Natural killer cell (primary cell): ENCODE measurements around the gene PHKG2. TPM values are rescaled to one million over a fixed set of nuclear protein-coding genes. Genes with fewer than 3 reads are reported as not detected.
A peak's percentile ranks its signal among the peaks of the same experiment; 100 is the strongest.

Experiments
- ATAC-seq, 3 donors: fragments of 150-1000 bp in 2 of 3; fragments of 200-7000 bp in 1 of 3; cut with Tn5 transposase; 1 replicate in 1 of 3; 2 replicates in 2 of 3; pipeline ENCODE4 v1.10.0; 2021; ENCODE audit warnings: mild to moderate bottlenecking in 2 of 3, moderate library complexity in 2 of 3
- DNase-seq, 2 donors: peaks; one replicate each; pipeline versions ENCODE4 v3.0.0 to v3.0.0-alpha.2; 2013 to 2021; ENCODE audit warnings: mixed read lengths in 1 of 2
- H3K27ac ChIP-seq: one replicate; pipeline ENCODE4 v1.5.1; 2013; ENCODE audit warnings: mild to moderate bottlenecking, low read length
- H3K27me3 ChIP-seq: one replicate; pipeline ENCODE4 v1.6.1; 2013; ENCODE audit warnings: low read length; ENCODE audit not compliant: control insufficient read depth, insufficient read depth
- H3K36me3 ChIP-seq: one replicate; pipeline ENCODE4 v1.6.1; 2013; ENCODE audit warnings: low read length; ENCODE audit not compliant: control insufficient read depth, insufficient read depth
- H3K4me1 ChIP-seq: one replicate; pipeline ENCODE4 v1.6.1; 2013; ENCODE audit warnings: low read length; ENCODE audit not compliant: control insufficient read depth, insufficient read depth
- H3K4me3 ChIP-seq: one replicate; pipeline ENCODE4 v1.5.1; 2013; ENCODE audit warnings: low read length
- H3K9me3 ChIP-seq: one replicate; pipeline ENCODE4 v1.6.1; 2013; ENCODE audit warnings: low read length; ENCODE audit not compliant: control insufficient read depth, insufficient read depth
- H3K27ac Mint-ChIP-seq, 2 donors: one replicate each; pipeline ENCODE4 v1.8.0; 2022; ENCODE audit warnings: mild to moderate bottlenecking in 2 of 2, mixed read lengths in 2 of 2, moderate library complexity in 1 of 2
- H3K27me3 Mint-ChIP-seq, 2 donors: one replicate each; pipeline ENCODE4 v1.8.0; 2022; ENCODE audit warnings: low read depth in 2 of 2, mixed read lengths in 2 of 2
- H3K36me3 Mint-ChIP-seq: one replicate; pipeline ENCODE4 v1.8.0; 2022; ENCODE audit warnings: mixed read lengths
- H3K4me1 Mint-ChIP-seq, 2 donors: one replicate each; pipeline ENCODE4 v1.8.0; 2022; ENCODE audit warnings: mixed read lengths in 2 of 2
- H3K4me3 Mint-ChIP-seq: one replicate; pipeline ENCODE4 v1.8.0; 2022; ENCODE audit warnings: mild to moderate bottlenecking, moderate library complexity, mixed read lengths
- H3K9me3 Mint-ChIP-seq, 2 donors: one replicate each; pipeline ENCODE4 v1.8.0; 2022; ENCODE audit warnings: mixed read lengths in 2 of 2
- CTCF ChIP-seq: fragments of 200-600 bp; IDR thresholded peaks from one replicate; pipeline ENCODE4 v1.8.0; 2022; ENCODE audit warnings: antibody characterized with exemption
- WGBS: methylation state at CpG from one replicate; pipeline ENCODE4 v1.1.7; 2013; ENCODE audit warnings: missing lambda C conversion rate; ENCODE audit not compliant: insufficient coverage; 5-methylcytosine and 5-hydroxymethylcytosine counted together
- intact Hi-C: fragments of 100-400 bp; cut with micrococcal nuclease; formaldehyde crosslinking; loops from one replicate; pipeline ENCODE4 v1.14.2; 2022
- total RNA-seq, 4 donors: library from RNA; stranded (reverse); fragments of 120-200 nt in 1 of 4; gene quantifications; one replicate each; pipeline versions ENCODE4 v1.2.3 to v1.2.4, GENCODE V29; 2013 to 2022

PHKG2 gene
- total RNA-seq, 3 donors from 2014 or later (not counting 1 experiment from before 2014, with no cell fraction given): 50.5 to 86.1 (median 64.8) TPM

- no peaks in the 10 kb centered on the region for H3K27me3 Mint-ChIP-seq
- WGBS: 98% methylated on average over 4 of the region's 6 CpGs
Measured at GRCh38 chr16:30728321-30728720, 19.9 kb upstream of the PHKG2 start.

GRCh38 chr16:30728899-30729672, 19.1 kb upstream of the PHKG2 start:
- Mint-ChIP-seq H3K9me3 (no peaks in the 10 kb centered on the region), H3K27me3 (no peaks in the 10 kb centered on the region), H3K27ac (peak overlapping the region in 1 of 2 donors; percentile 70), H3K4me3 (no peak overlapping the region), H3K4me1 (peaks cover 0 to 9% of the 10 kb centered on the region in 2 donors), H3K36me3 (peaks cover 6% of the 10 kb centered on the region)
- DNase-seq (no peak), ATAC-seq (no peak)
- TF ChIP-seq CTCF: no peak
- Histone ChIP-seq H3K27ac (no peak overlapping the region), H3K4me1 (peaks cover 4% of the 10 kb centered on the region), H3K36me3 (peaks cover 65% of the 10 kb centered on the region), H3K9me3 (no peaks in the 10 kb centered on the region), H3K27me3 (no peaks in the 10 kb centered on the region), H3K4me3 (no peak overlapping the region)
- WGBS: 88% methylated on average over 16 of the region's 17 CpGs
- intact Hi-C loops: no loop called here

More at GRCh38 chr16:30728321-30728720, 19.9 kb upstream of the PHKG2 start:
- peaks cover 65% of the 10 kb centered on the region for H3K36me3 ChIP-seq
- H3K27me3 ChIP-seq: no peaks in the 10 kb centered on the region
- no peaks in the 10 kb centered on the region for H3K9me3 ChIP-seq
- H3K36me3 Mint-ChIP-seq: peaks cover 7% of the 10 kb centered on the region
- H3K4me3 ChIP-seq: no peak overlapping the region
- H3K9me3 Mint-ChIP-seq: no peaks in the 10 kb centered on the region
- no peak for TF ChIP-seq CTCF
- no peak for ATAC-seq
- intact Hi-C loops: no loop called here
- peak overlapping the region in 1 of 2 donors; percentile 58 for H3K27ac Mint-ChIP-seq
- no peak for DNase-seq
- H3K4me1 Mint-ChIP-seq: peaks cover 0 to 10% of the 10 kb centered on the region in 2 donors
- H3K4me1 ChIP-seq: peaks cover 4% of the 10 kb centered on the region
- no peak overlapping the region for H3K27ac ChIP-seq
- no peak overlapping the region for H3K4me3 Mint-ChIP-seq

- Histone ChIP-seq H3K9me3 (no peaks in the 10 kb centered on the region), H3K27ac (no peak overlapping the region), H3K27me3 (no peaks in the 10 kb centered on the region), H3K4me3 (no peak overlapping the region), H3K36me3 (peaks cover 61% of the 10 kb centered on the region), H3K4me1 (no peaks in the 10 kb centered on the region)
- ATAC-seq (no peak), DNase-seq (no peak)
- Mint-ChIP-seq H3K9me3 (no peaks in the 10 kb centered on the region), H3K27ac (no peak overlapping the region), H3K27me3 (no peaks in the 10 kb centered on the region), H3K4me3 (no peak overlapping the region), H3K4me1 (no peaks in the 10 kb centered on the region), H3K36me3 (peaks cover 7% of the 10 kb centered on the region)
- 87% methylated on average over 2 of the region's 3 CpGs for WGBS
- intact Hi-C loops: no loop called here
- TF ChIP-seq CTCF: no peak
Measured at GRCh38 chr16:30731411-30731810, 16.8 kb upstream of the PHKG2 start.
